Trophoblast cell (in vitro differentiated cells and primary cell): ENCODE measurements around the gene IL18RAP.

Experiments
- DNase-seq, 2 donors: peaks; one replicate each; pipeline ENCODE4 v3.0.0-alpha.2; 2016
- H2AFZ ChIP-seq: 2 replicates; pipeline ENCODE4 v1.6.1; 2013; ENCODE audit warnings: low read length, moderate library complexity, mild to moderate bottlenecking; ENCODE audit not compliant: insufficient read depth, poor library complexity
- H2AK5ac ChIP-seq: 2 replicates; pipeline ENCODE4 v1.6.1; 2013; ENCODE audit warnings: mild to moderate bottlenecking, low read length
- H2BK120ac ChIP-seq: 2 replicates; pipeline ENCODE4 v1.6.1; 2013; ENCODE audit warnings: low read length, mild to moderate bottlenecking, moderate library complexity; ENCODE audit not compliant: insufficient read depth, poor library complexity
- H2BK12ac ChIP-seq: 2 replicates; pipeline ENCODE4 v1.6.1; 2013; ENCODE audit warnings: mild to moderate bottlenecking, low read length, moderate library complexity
- H2BK5ac ChIP-seq: 2 replicates; pipeline ENCODE4 v1.6.1; 2013; ENCODE audit warnings: low read length, low read depth, moderate library complexity, mild to moderate bottlenecking; ENCODE audit not compliant: poor library complexity
- H3K14ac ChIP-seq: 2 replicates; pipeline ENCODE4 v1.6.1; 2013; ENCODE audit warnings: mild to moderate bottlenecking, low read length
- H3K18ac ChIP-seq: 2 replicates; pipeline ENCODE4 v1.6.1; 2013; ENCODE audit warnings: mild to moderate bottlenecking, low read length
- H3K23ac ChIP-seq: 2 replicates; pipeline ENCODE4 v1.6.1; 2013; ENCODE audit warnings: low read length
- H3K27ac ChIP-seq: 2 replicates; pipeline ENCODE4 v1.5.1; 2013; ENCODE audit warnings: low read depth, mild to moderate bottlenecking, inconsistent platforms, low read length, moderate library complexity
- H3K27me3 ChIP-seq: 2 replicates; pipeline ENCODE4 v1.6.1; 2013; ENCODE audit warnings: inconsistent platforms, mild to moderate bottlenecking, low read length, moderate library complexity; ENCODE audit not compliant: insufficient read depth
- H3K36me3 ChIP-seq, 2 experiments: 1 replicate in 1 of 2; 2 replicates in 1 of 2; pipeline ENCODE4 v1.6.1; 2013; ENCODE audit warnings: low read length in 2 of 2, mild to moderate bottlenecking in 2 of 2, moderate library complexity in 1 of 2; ENCODE audit not compliant: insufficient read depth in 2 of 2, control insufficient read depth in 1 of 2
- H3K4ac ChIP-seq: 2 replicates; pipeline ENCODE4 v1.6.1; 2013; ENCODE audit warnings: low read depth, mild to moderate bottlenecking, low read length, moderate library complexity
- H3K4me1 ChIP-seq, 2 experiments: 1 replicate in 1 of 2; 2 replicates in 1 of 2; pipeline ENCODE4 v1.6.1; 2013; ENCODE audit warnings: low read length in 2 of 2, mild to moderate bottlenecking in 2 of 2, moderate library complexity in 1 of 2; ENCODE audit not compliant: insufficient read depth in 2 of 2, control insufficient read depth in 1 of 2
- H3K4me2 ChIP-seq: 2 replicates; pipeline ENCODE4 v1.6.1; 2013; ENCODE audit warnings: inconsistent platforms, mild to moderate bottlenecking, low read length, moderate library complexity
- H3K4me3 ChIP-seq: 2 replicates; pipeline ENCODE4 v1.5.1; 2013; ENCODE audit warnings: mild to moderate bottlenecking, low read depth, low read length, inconsistent platforms
- H3K79me1 ChIP-seq: one replicate; pipeline ENCODE4 v1.6.1; 2013; ENCODE audit warnings: low read length
- H3K79me2 ChIP-seq: 2 replicates; pipeline ENCODE4 v1.6.1; 2013; ENCODE audit warnings: low read length, mild to moderate bottlenecking; ENCODE audit not compliant: control insufficient read depth, insufficient read depth, poor library complexity
- H3K9ac ChIP-seq: 2 replicates; pipeline ENCODE4 v1.6.1; 2013; ENCODE audit warnings: mild to moderate bottlenecking, low read length
- H3K9me3 ChIP-seq: 2 replicates; pipeline ENCODE4 v1.6.1; 2013; ENCODE audit warnings: low read depth, mild to moderate bottlenecking, control low read depth, inconsistent platforms, low read length; ENCODE audit not compliant: insufficient read depth
- H4K12ac ChIP-seq: 2 replicates; pipeline ENCODE4 v1.6.1; 2013; ENCODE audit warnings: low read depth, mild to moderate bottlenecking, low read length, moderate library complexity
- H4K8ac ChIP-seq: 2 replicates; pipeline ENCODE4 v1.6.1; 2013; ENCODE audit warnings: low read depth, mild to moderate bottlenecking, low read length, moderate library complexity
- H4K91ac ChIP-seq: one replicate; pipeline ENCODE4 v1.6.1; 2013; ENCODE audit warnings: low read depth, mild to moderate bottlenecking, low read length, moderate library complexity
- WGBS: extraction: QIAGEN DNeasy Blood & Tissue Kit; methylation state at CpG from one replicate; pipeline ENCODE4 v1.1.7; 2013; ENCODE audit warnings: missing lambda C conversion rate; ENCODE audit not compliant: insufficient read length, insufficient coverage; ENCODE audit errors: extremely low coverage; 5-methylcytosine and 5-hydroxymethylcytosine counted together

Gene IL18RAP

DNA sequence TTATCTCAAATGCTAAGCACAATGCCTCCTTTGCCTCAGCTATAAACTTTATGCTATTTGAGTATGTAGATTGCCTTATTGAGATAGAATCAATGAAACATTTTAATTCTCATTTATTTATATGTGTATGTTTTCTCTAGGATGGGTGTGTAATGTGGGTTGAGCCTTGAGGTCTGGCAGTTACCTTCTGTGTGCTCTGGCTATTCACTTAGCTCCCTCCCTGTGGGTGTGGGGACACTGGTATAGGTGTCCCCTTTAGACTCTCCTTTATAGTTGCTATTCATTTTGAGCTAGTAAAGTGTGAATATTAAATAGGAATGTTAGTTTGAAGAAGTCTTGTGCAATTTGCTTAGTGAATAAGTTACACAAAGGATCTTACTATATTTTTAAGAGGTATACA is 51.8 kb downstream of the IL18RAP start:
- no peaks in the 10 kb centered on the region for H3K4me1 ChIP-seq
- H3K79me1 ChIP-seq: no peaks in the 10 kb centered on the region
- no peak overlapping the region for H2AK5ac ChIP-seq
- H2BK120ac ChIP-seq: no peak overlapping the region
- no peak overlapping the region for H2BK12ac ChIP-seq
- no peak for DNase-seq
- H3K14ac ChIP-seq: no peak overlapping the region
- H4K12ac ChIP-seq: no peak overlapping the region
- H3K18ac ChIP-seq: no peak overlapping the region
- H3K36me3 ChIP-seq: no peaks in the 10 kb centered on the region
- H4K91ac ChIP-seq: no peak overlapping the region
- no peak overlapping the region for H3K4me2 ChIP-seq
- H3K27ac ChIP-seq: no peak overlapping the region
- no peak overlapping the region for H3K4me3 ChIP-seq
- H2BK5ac ChIP-seq: no peak overlapping the region
- no peak overlapping the region for H3K23ac ChIP-seq
- no peak overlapping the region for H2AFZ ChIP-seq
- H4K8ac ChIP-seq: no peak overlapping the region
- no peaks in the 10 kb centered on the region for H3K79me2 ChIP-seq
- no peak overlapping the region for H3K9ac ChIP-seq
- H3K4ac ChIP-seq: no peak overlapping the region
- no peaks in the 10 kb centered on the region for H3K9me3 ChIP-seq
- H3K27me3 ChIP-seq: no peaks in the 10 kb centered on the region

DNA sequence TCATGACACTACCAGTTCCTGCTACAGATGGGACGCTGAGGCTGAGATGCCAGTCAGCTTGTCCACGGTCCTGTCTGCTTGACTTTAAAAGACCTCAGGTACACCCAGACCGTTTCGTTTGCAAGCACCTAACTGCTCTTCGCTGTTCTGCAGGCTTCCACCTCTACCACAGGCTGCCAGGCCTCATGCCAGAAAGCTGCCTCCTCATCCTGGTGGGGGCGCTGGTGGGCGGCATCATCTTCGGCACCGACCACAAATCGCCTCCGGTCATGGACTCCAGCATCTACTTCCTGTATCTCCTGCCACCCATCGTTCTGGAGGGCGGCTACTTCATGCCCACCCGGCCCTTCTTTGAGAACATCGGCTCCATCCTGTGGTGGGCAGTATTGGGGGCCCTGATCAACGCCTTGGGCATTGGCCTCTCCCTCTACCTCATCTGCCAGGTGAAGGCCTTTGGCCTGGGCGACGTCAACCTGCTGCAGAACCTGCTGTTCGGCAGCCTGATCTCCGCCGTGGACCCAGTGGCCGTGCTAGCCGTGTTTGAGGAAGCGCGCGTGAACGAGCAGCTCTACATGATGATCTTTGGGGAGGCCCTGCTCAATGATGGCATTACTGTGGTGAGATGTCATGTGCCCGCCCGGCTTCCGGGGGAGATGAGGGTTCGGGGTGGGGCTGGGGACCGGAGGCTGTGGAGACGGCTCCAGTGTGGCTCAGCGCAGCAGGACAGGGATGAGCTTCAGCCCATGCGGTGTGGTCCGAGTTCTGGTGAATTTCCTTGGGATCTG is 55.9 kb downstream of the IL18RAP start:
- H3K9ac ChIP-seq: no peak overlapping the region
- no peak overlapping the region for H4K12ac ChIP-seq
- H3K4me2 ChIP-seq: no peak overlapping the region
- no peak overlapping the region for H2BK5ac ChIP-seq
- no peaks in the 10 kb centered on the region for H3K79me1 ChIP-seq
- H3K23ac ChIP-seq: no peak overlapping the region
- H2AFZ ChIP-seq: no peak overlapping the region
- H2AK5ac ChIP-seq: no peak overlapping the region
- H4K8ac ChIP-seq: no peak overlapping the region
- H3K27me3 ChIP-seq: no peaks in the 10 kb centered on the region
- H3K14ac ChIP-seq: no peak overlapping the region
- no peak overlapping the region for H3K4me3 ChIP-seq
- no peak overlapping the region for H4K91ac ChIP-seq
- H3K27ac ChIP-seq: no peak overlapping the region
- no peak overlapping the region for H2BK120ac ChIP-seq
- no peak overlapping the region for H3K4ac ChIP-seq
- no peaks in the 10 kb centered on the region for H3K4me1 ChIP-seq
- no peak for DNase-seq
- WGBS: no CpG with 5 or more reads among the region's 36 CpGs
- no peaks in the 10 kb centered on the region for H3K9me3 ChIP-seq
- H3K18ac ChIP-seq: no peak overlapping the region
- H3K79me2 ChIP-seq: no peaks in the 10 kb centered on the region
- no peaks in the 10 kb centered on the region for H3K36me3 ChIP-seq
- no peak overlapping the region for H2BK12ac ChIP-seq

DNA sequence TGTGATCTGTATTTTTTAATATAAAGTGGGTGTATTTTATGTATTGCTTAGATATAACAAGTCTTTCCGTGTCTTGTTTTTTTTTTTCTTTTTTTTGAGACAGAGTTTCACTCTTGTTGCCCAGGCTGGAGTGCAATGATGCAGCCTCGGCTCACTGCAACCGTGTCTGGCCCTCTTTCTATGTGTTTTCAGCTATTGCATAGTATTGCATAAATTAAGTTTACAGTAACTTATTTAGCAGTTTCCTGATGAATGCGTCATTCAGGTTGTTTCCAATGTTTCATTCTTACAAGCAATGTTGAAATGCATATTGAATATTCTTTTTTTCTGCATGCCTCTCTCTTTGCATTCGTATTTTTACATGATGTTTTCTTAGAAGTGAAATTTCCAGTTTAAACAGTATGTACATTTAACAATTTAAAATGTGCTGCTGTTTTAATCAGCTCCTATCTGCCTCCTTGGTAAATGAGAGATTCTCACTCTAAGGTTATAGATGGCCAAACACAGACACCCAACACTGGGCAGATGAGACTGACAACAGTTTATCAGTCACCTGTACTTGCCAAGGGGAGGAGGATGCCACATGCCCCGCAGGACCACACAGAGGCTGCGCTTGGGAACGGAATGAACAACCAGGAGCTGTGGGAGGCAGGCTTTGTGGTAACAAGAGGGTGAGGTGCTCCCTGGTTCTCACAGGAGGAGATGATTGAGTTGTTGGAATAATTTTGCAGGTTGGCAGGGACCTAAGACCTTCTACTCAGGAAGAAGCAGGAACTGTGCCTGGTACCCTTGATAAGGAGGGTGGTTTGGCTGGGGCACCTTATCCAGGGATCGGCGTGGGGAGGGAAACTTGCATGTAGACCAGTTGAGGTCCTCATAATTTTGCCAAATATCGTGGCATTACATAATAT is 57.6 kb downstream of the IL18RAP start:
- no peak overlapping the region for H3K14ac ChIP-seq
- H3K27me3 ChIP-seq: no peaks in the 10 kb centered on the region
- no peaks in the 10 kb centered on the region for H3K79me2 ChIP-seq
- H3K4ac ChIP-seq: no peak overlapping the region
- no peak overlapping the region for H3K27ac ChIP-seq
- no peak overlapping the region for H3K9ac ChIP-seq
- H3K36me3 ChIP-seq: no peaks in the 10 kb centered on the region
- H4K12ac ChIP-seq: no peak overlapping the region
- H3K4me1 ChIP-seq: peaks cover 5% of the 10 kb centered on the region in 2 experiments
- H3K4me3 ChIP-seq: no peak overlapping the region
- no peak overlapping the region for H4K91ac ChIP-seq
- H3K18ac ChIP-seq: no peak overlapping the region
- H3K9me3 ChIP-seq: no peaks in the 10 kb centered on the region
- H4K8ac ChIP-seq: no peak overlapping the region
- no peak overlapping the region for H2AFZ ChIP-seq
- H3K4me2 ChIP-seq: no peak overlapping the region
- no peak overlapping the region for H2BK12ac ChIP-seq
- no peak overlapping the region for H2BK120ac ChIP-seq
- DNase-seq: no peak
- WGBS: no CpG with 5 or more reads among the region's 11 CpGs
- no peak overlapping the region for H2BK5ac ChIP-seq
- H3K79me1 ChIP-seq: peaks cover 4% of the 10 kb centered on the region
- H2AK5ac ChIP-seq: no peak overlapping the region
- no peak overlapping the region for H3K23ac ChIP-seq

DNA sequence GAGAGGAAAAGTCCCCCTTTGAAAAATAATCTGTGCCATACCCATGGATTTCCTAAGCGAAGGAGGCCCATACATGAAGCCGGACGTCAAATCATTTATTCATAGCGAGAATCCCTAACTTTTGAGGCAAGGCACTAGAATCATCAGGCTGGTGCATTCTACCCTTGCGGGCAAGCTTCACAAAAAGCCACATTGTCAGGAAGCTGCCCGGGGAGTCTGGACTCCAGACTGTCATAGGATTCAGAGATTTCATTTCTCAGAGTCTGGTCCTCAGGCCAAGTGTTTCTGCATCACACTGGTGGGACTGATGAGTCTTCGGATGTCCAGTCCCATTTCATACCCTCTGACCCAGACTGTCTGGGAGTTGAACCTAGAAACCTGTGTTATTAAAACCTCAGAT is 59.0 kb downstream of the IL18RAP start:
- Histone ChIP-seq H3K36me3 (no peaks in the 10 kb centered on the region), H3K9me3 (no peaks in the 10 kb centered on the region), H2AK5ac (no peak overlapping the region), H4K12ac (no peak overlapping the region), H3K79me1 (peaks cover 4% of the 10 kb centered on the region), H2AFZ (no peak overlapping the region), H3K79me2 (no peaks in the 10 kb centered on the region), H4K8ac (no peak overlapping the region), H3K27ac (no peak overlapping the region), H2BK5ac (no peak overlapping the region), H3K9ac (no peak overlapping the region), H2BK12ac (no peak overlapping the region), H3K18ac (no peak overlapping the region), H3K14ac (no peak overlapping the region), H3K23ac (no peak overlapping the region), H3K27me3 (no peaks in the 10 kb centered on the region), H3K4me2 (no peak overlapping the region), H3K4me1 (peaks cover 6 to 9% of the 10 kb centered on the region in 2 experiments), H2BK120ac (no peak overlapping the region), H4K91ac (no peak overlapping the region), H3K4me3 (no peak overlapping the region), H3K4ac (no peak overlapping the region)
- no peak for DNase-seq
- no CpG with 5 or more reads among the region's 7 CpGs for WGBS
